HG02623 (cell line): Measurements from ENCODE around the gene EPB41L4A.
"Not testable (repeated sequence)": the region's sequence is repeated elsewhere in the genome, so short reads cannot be mapped to it uniquely, and the experiment has no call there.

ENCODE experiments used
- ATAC-seq: cut with Tn5 transposase; IDR thresholded peaks from one replicate; pipeline ENCODE4 v1.9.1; 2021; ENCODE audit warnings: moderate library complexity; ENCODE audit not compliant: unreplicated experiment

The EPB41L4A gene

GRCh38 chr5:112419164-112419985, at the start of gene EPB41L4A:
Gene EPB41L4A, minus strand, starts transcription at chr5:112419277. Its CDS starts 238 bp downstream, at chr5:112419039.
- peak; percentile 7 for ATAC-seq

GRCh38 chr5:112467485-112467884, 48.4 kb upstream of the EPB41L4A start:
- no peak for ATAC-seq

GRCh38 chr5:112466261-112466660, 47.2 kb upstream of the EPB41L4A start:
- ATAC-seq = not testable (repeated sequence)

DNA sequence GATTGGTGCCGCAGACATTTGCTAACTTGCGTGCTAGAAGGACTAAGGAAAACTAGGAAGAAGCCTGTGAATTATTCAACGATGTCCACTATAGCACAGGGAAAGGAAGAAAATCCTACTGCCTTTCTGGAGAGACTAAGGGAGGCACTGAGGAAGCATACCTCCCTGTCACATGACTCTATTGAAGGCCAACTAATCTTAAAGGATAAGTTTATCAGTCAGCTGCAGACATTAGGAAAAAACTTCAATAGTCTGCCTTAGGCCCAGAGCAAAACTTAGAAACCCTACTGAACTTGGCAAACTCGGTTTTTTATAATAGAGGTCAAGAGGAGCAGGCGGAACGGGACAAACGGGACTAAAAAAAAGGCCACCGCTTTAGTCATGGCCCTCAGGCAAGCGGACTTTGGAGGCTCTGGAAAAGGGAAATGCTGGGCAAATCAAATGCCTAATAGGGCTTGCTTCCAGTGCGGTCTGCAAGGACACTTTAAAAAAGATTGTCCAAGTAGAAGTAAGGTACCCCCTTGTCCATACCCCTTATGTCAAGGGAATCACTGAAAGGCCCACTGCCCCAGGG, 28.2 kb upstream of the EPB41L4A start:
- not testable (repeated sequence) for ATAC-seq

DNA sequence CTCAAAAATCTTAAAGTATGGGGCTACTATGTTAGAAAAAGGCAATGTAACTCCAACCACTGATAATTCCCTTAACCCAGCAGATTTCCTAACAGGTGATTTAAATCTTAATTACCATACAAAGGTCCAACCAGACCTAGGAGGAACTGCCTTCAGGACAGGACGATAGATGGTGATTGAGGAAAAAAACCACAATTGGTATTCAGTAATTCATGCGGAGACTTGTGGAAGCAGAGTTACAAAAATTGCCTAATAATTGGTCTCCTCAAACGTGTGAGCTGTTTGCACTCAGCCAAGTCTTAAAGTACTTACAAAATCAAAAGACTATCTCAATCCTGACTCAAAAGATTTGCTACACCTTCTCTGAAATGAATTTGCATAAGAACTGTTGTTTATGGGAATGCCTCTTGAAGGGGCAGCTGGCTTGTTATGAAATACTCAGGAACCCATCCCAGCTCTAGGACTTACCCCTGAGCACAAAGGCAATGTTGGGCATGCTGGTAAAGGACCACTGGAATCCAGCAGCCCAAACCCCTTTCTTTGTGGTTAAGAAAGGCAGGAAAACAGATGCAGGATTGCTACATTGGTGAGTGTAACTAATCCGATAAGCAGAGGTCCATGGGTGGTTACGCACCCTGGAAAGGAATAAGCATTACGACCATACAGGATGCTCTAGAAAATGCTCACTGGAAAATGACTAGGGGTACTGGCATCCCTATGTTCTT, 26.7 kb upstream of the EPB41L4A start:
- ATAC-seq = no peak

GRCh38 chr5:112443932-112444331, 24.9 kb upstream of the EPB41L4A start:
- ATAC-seq = not testable (repeated sequence)

DNA sequence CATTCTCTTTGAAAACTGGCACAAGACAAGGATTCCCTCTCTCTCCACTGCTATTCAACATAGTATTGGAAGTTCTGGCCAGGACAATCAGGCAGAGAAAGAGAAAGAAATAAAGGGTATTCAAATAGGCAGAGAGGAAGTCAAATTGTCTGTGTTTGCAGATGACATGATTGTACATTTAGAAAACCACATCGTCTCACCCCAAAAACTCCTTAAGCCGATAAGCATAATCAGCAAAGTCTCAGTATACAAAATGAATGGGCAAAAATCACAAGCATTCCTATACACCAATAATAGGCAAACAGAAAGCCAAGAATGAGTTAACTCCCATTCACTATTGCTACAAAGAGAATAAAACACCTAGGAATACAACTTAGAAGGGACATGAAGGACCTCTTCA, 21.0 kb upstream of the EPB41L4A start:
- no peak for ATAC-seq

- ATAC-seq = no peak
Observed at GRCh38 chr5:112436144-112436543, 17.1 kb upstream of the EPB41L4A start.

GRCh38 chr5:112434641-112435040, 15.6 kb upstream of the EPB41L4A start:
- ATAC-seq = no peak

DNA sequence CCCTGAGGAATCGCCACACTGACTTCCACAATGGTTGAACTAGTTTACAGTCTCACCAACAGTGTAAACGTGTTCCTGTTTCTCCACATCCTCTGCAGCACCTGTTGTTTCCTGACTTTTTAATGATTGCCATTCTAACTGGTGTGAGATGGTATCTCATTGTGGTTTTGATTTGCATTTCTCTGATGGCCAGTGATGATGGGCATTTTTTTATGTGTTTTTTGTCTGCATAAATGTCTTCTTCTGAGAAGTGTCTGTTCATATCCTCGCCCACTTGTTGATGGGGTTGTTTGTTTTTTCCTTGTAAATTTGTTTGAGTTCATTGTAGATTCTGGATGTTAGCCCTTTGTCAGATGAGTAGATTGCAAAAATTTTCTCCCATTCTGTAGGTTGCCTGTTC, 7.1 kb upstream of the EPB41L4A start:
- ATAC-seq = not testable (repeated sequence)

GRCh38 chr5:112419986-112420864, 1.1 kb upstream of the EPB41L4A start:
- peak; percentile 75 for ATAC-seq

- ATAC-seq = no peak
Observed at GRCh38 chr5:112418659-112419163, 366 bp downstream of the EPB41L4A start.

DNA sequence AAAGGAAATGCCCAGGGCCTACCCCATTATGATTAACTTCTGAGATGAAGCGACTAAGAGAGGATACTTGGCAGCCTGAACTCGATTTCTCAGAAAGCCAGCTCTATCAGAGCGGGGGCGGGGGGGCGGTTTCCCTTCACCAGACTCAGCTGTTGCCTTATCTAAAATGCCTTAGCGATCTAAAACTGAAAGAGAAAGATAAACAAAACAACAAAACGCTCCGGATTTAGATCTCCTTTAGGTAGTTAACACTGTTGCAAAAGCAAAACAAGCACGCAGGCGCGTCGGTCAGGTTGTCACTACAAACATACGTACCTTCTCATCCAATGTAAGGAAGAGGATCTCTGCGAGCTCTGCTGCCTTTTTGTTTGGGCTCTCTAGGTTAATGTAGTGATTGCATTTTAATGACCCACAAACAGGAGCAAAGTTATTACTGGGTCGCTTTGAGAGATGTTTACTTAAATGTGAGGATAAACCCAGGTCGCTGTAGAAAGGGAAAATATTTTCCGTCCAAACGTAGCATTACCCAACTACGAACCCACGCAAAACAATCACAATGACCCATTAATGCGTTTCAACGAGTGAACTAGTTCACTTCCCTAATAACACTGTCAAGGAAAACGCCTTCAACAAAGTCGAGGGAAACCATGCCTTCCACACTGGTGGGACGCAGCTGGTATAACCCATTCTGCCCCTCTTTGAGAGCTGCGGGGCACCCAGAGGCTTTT, 982 bp downstream of the EPB41L4A start:
- ATAC-seq = peak; percentile 38

GRCh38 chr5:112415552-112415951, 3.5 kb downstream of the EPB41L4A start:
- ATAC-seq = no peak

- ATAC-seq = no peak
Observed at GRCh38 chr5:112413611-112414010, 5.5 kb downstream of the EPB41L4A start.

GRCh38 chr5:112412346-112412745, 6.7 kb downstream of the EPB41L4A start:
- ATAC-seq = no peak

- no peak for ATAC-seq
Observed at GRCh38 chr5:112411903-112412302, 7.2 kb downstream of the EPB41L4A start.

- no peak for ATAC-seq
Observed at GRCh38 chr5:112407666-112408065, 11.4 kb downstream of the EPB41L4A start.

GRCh38 chr5:112407240-112407639, 11.8 kb downstream of the EPB41L4A start:
- ATAC-seq = no peak

- ATAC-seq = no peak
Observed at GRCh38 chr5:112403069-112403468, 16.0 kb downstream of the EPB41L4A start.
